ENCODE data around the gene FEM1A. TPM values are rescaled to one million over a fixed set of nuclear protein-coding genes. Genes with fewer than 3 reads are reported as not detected.
"Not testable (repeated sequence)": the region's sequence is repeated elsewhere in the genome, so short reads cannot be mapped to it uniquely, and the experiment has no call there.

Gene FEM1A
- total RNA-seq, 1 donor from 2014 or later = 6.9 TPM

- H3K9me3 ChIP-seq (ENCODE audit: low read depth) = no peaks in the 10 kb centered on the region
- H3K79me2 ChIP-seq (ENCODE audit: low read depth) = no peaks in the 10 kb centered on the region
- peaks cover 13% of the 10 kb centered on the region for H3K27me3 Mint-ChIP-seq (ENCODE audit: insufficient read depth, low read depth)
- no peak overlapping the region for H3K27ac Mint-ChIP-seq
- peaks cover 2% of the 10 kb centered on the region for H3K9me3 Mint-ChIP-seq
- H3K4me1 Mint-ChIP-seq = peaks cover 3% of the 10 kb centered on the region
- no peak overlapping the region for H3K4me3 Mint-ChIP-seq
- H3K4me2 ChIP-seq = no peak overlapping the region
- H2AFZ ChIP-seq (replicated peaks) = no peak overlapping the region
- no peak overlapping the region for H3K9ac ChIP-seq
- no peak overlapping the region for H3K4me3 ChIP-seq
- no peaks in the 10 kb centered on the region for H3K36me3 Mint-ChIP-seq
- no peak for DNase-seq (ENCODE audit: low spot score)
- H3K27ac ChIP-seq = no peak overlapping the region
- no peaks in the 10 kb centered on the region for H4K20me1 ChIP-seq (ENCODE audit: low read depth)
- no peak for TF ChIP-seq EZH2phosphoT487 (IDR thresholded peaks at IDR 0.05)
- H3K36me3 ChIP-seq = no peaks in the 10 kb centered on the region
- peaks cover 10% of the 10 kb centered on the region for H3F3A ChIP-seq (ENCODE audit: low read depth)
- H3K27me3 ChIP-seq = no peaks in the 10 kb centered on the region
- H3K4me1 ChIP-seq = no peaks in the 10 kb centered on the region
Observed at GRCh38 chr19:4816950-4817278, 25.4 kb downstream of the FEM1A start.

- H3K27ac Mint-ChIP-seq = no peak overlapping the region
- no peak overlapping the region for H3K4me3 Mint-ChIP-seq
- TF ChIP-seq EZH2 (IDR thresholded peaks at IDR 0.05) (no peak), CTCF (IDR thresholded peaks at IDR 0.05) (no peak), EZH2phosphoT487 (IDR thresholded peaks at IDR 0.05) (no peak)
- Histone ChIP-seq H3K27me3 (no peaks in the 10 kb centered on the region), H4K20me1 (ENCODE audit: low read depth) (no peaks in the 10 kb centered on the region), H3F3A (ENCODE audit: low read depth) (peaks cover 10% of the 10 kb centered on the region), H3K27ac (no peak overlapping the region), H3K4me2 (no peak overlapping the region), H3K36me3 (no peaks in the 10 kb centered on the region), H3K9ac (no peak overlapping the region), H3K9me3 (ENCODE audit: low read depth) (no peaks in the 10 kb centered on the region), H3K79me2 (ENCODE audit: low read depth) (no peaks in the 10 kb centered on the region), H2AFZ (replicated peaks) (no peak overlapping the region), H3K4me3 (no peak overlapping the region), H3K4me1 (no peaks in the 10 kb centered on the region)
- peaks cover 12% of the 10 kb centered on the region for H3K27me3 Mint-ChIP-seq (ENCODE audit: insufficient read depth, low read depth)
- H3K9me3 Mint-ChIP-seq = peaks cover 2% of the 10 kb centered on the region
- peaks cover 3% of the 10 kb centered on the region for H3K4me1 Mint-ChIP-seq
- DNase-seq (ENCODE audit: low spot score) = no peak
- no peaks in the 10 kb centered on the region for H3K36me3 Mint-ChIP-seq
Observed at GRCh38 chr19:4817467-4818277, 26.1 kb downstream of the FEM1A start.

- Mint-ChIP-seq H3K9me3 (peaks cover 2% of the 10 kb centered on the region), H3K4me3 (peak overlapping the region; percentile 57), H3K27ac (no peak overlapping the region), H3K4me1 (no peaks in the 10 kb centered on the region), H3K27me3 (ENCODE audit: insufficient read depth, low read depth) (peaks cover 5% of the 10 kb centered on the region), H3K36me3 (no peaks in the 10 kb centered on the region)
- no peak for TF ChIP-seq EZH2phosphoT487 (IDR thresholded peaks at IDR 0.05)
- TF ChIP-seq CTCF (IDR thresholded peaks at IDR 0.05) = no peak
- TF ChIP-seq EZH2 (IDR thresholded peaks at IDR 0.05) = no peak
- Histone ChIP-seq H3K79me2 (ENCODE audit: low read depth) (no peaks in the 10 kb centered on the region), H3K27ac (no peak overlapping the region), H3F3A (ENCODE audit: low read depth) (no peaks in the 10 kb centered on the region), H2AFZ (replicated peaks) (no peak overlapping the region), H3K4me3 (no peak overlapping the region), H3K9ac (no peak overlapping the region), H3K9me3 (ENCODE audit: low read depth) (no peaks in the 10 kb centered on the region), H4K20me1 (ENCODE audit: low read depth) (no peaks in the 10 kb centered on the region), H3K4me1 (no peaks in the 10 kb centered on the region), H3K36me3 (no peaks in the 10 kb centered on the region), H3K27me3 (no peaks in the 10 kb centered on the region), H3K4me2 (no peak overlapping the region)
- DNase-seq (ENCODE audit: low spot score) = no peak
Observed at GRCh38 chr19:4821265-4821664, 29.7 kb downstream of the FEM1A start.

- H3K27me3 ChIP-seq; H3K79me2 ChIP-seq (ENCODE audit: low read depth); H3K27ac Mint-ChIP-seq; H4K20me1 ChIP-seq (ENCODE audit: low read depth); H3K36me3 Mint-ChIP-seq; DNase-seq (ENCODE audit: low spot score); H3K9me3 Mint-ChIP-seq; H3K9me3 ChIP-seq (ENCODE audit: low read depth); H3K4me1 Mint-ChIP-seq; H3F3A ChIP-seq (ENCODE audit: low read depth); H3K27me3 Mint-ChIP-seq (ENCODE audit: insufficient read depth, low read depth); H3K4me3 ChIP-seq; H3K36me3 ChIP-seq; H3K4me1 ChIP-seq; H3K4me3 Mint-ChIP-seq; H3K9ac ChIP-seq; H3K27ac ChIP-seq; H3K4me2 ChIP-seq; H2AFZ ChIP-seq (replicated peaks): not testable (repeated sequence)
Observed at GRCh38 chr19:4822354-4822753, 30.8 kb downstream of the FEM1A start.

Measured in neural progenitor cell (in vitro differentiated cells).